Activated CD4-positive, alpha-beta T cell treated with anti-CD3 and anti-CD28 coated beads for 36 hours (primary cell): ENCODE data around the gene FMNL2. TPM values are rescaled to one million over a fixed set of nuclear protein-coding genes. Genes with fewer than 3 reads are reported as not detected.
"Not testable (repeated sequence)": the region's sequence is repeated elsewhere in the genome, so short reads cannot be mapped to it uniquely, and the experiment has no call there.

Experiments
- ATAC-seq: fragments of 200-7000 bp; cut with Tn5 transposase; one replicate; pipeline ENCODE4 v1.10.0; 2021; ENCODE audit warnings: mild to moderate bottlenecking, moderate library complexity
- CTCF ChIA-PET: fragments of 350-600 bp; sonication (Branson Sonifier 250); formaldehyde crosslinking; loops from one replicate; lab custom pipeline; 2021; ENCODE audit warnings: antibody characterized with exemption; lab: Charles Lee
- POLR2A ChIA-PET: fragments of 350-600 bp; sonication (Branson Sonifier 250); formaldehyde crosslinking; loops from one replicate; lab custom pipeline; 2021; ENCODE audit warnings: antibody characterized with exemption, inconsistent platforms; lab: Charles Lee
- DNase-seq: peaks from one replicate; pipeline ENCODE4 v3.0.0-alpha.2; 2020
- H3K27ac Mint-ChIP-seq: one replicate; pipeline ENCODE4 v1.8.0; 2021; ENCODE audit warnings: mixed read lengths
- H3K27me3 Mint-ChIP-seq: one replicate; pipeline ENCODE4 v1.8.0; 2021; ENCODE audit warnings: mixed read lengths
- H3K36me3 Mint-ChIP-seq: one replicate; pipeline ENCODE4 v1.8.0; 2021; ENCODE audit warnings: low read depth, mixed read lengths
- H3K4me1 Mint-ChIP-seq: one replicate; pipeline ENCODE4 v1.8.0; 2021; ENCODE audit warnings: mixed read lengths
- H3K4me3 Mint-ChIP-seq: one replicate; pipeline ENCODE4 v1.8.0; 2021; ENCODE audit warnings: mild to moderate bottlenecking, moderate library complexity, mixed read lengths
- H3K9me3 Mint-ChIP-seq: one replicate; pipeline ENCODE4 v1.8.0; 2021; ENCODE audit warnings: low read depth, mixed read lengths
- intact Hi-C, 2 experiments: fragments of 100-400 bp; cut with DNase I in 1 of 2; cut with micrococcal nuclease in 1 of 2; formaldehyde crosslinking; loops; one replicate each; pipeline versions ENCODE4 v1.14.2 to v1.15.1; 2022 to 2024; cut with DNase I, micrococcal nuclease
- total RNA-seq, 2 experiments: library from RNA; stranded (reverse); gene quantifications; one replicate each; pipeline ENCODE4 v1.2.3, GENCODE V29; 2021

Gene FMNL2
- total RNA-seq, 2 experiments from 2014 or later: 3.0 to 3.3 TPM

DNA sequence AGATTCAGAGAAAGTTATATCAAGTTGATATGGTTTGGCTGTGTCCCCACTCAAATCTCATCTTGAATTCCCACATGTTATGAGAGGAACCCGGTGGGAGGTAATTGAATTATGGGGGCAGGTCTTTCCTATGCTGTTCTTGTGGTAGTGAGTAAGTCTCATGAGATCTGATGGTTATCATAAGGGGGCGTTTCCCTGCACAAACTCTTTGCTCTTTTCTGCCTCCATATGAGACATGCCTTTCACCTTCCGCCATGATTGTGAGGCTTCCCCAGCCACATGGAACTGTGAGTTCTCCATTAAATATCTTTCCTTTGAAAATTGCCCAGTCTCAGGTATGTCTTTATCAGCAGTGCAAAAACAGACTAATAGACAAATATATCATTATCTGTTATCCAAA is 187.5 kb downstream of the FMNL2 start:
- intact Hi-C loops, H3K36me3 Mint-ChIP-seq, ATAC-seq, H3K27ac Mint-ChIP-seq, DNase-seq, H3K4me3 Mint-ChIP-seq, H3K9me3 Mint-ChIP-seq, CTCF ChIA-PET, H3K4me1 Mint-ChIP-seq: not testable (repeated sequence)
- POLR2A ChIA-PET: interaction anchor here (0.7 kb wide), 1 partner anchor 48 kb away, joined by 3 read pairs; no protein-coding TSS in a partner anchor
- H3K27me3 Mint-ChIP-seq: peaks cover 11% of the 10 kb centered on the region

DNA sequence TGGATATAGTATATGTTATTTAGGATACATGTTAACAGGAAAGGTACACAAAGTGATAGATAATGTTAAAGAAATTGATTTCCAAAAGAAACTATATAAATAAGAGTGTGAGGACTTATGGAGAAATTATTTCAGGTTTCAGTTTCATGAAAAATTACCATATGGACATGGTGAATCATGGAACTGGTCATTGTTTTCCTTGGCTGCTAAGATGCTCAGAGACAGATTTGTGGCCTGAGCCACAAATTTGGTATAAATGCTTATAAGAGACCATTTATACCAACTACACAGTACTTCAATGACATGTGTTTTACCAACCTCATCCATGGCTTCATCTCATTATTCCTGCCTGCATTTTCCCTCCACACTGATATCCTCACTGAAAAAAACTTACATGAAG is 188.1 kb downstream of the FMNL2 start:
- intact Hi-C loops: no loop called here
- POLR2A ChIA-PET: interaction anchor here (0.7 kb wide), 1 partner anchor 49 kb away, joined by 3 read pairs; no protein-coding TSS in a partner anchor
- no peak for DNase-seq

DNA sequence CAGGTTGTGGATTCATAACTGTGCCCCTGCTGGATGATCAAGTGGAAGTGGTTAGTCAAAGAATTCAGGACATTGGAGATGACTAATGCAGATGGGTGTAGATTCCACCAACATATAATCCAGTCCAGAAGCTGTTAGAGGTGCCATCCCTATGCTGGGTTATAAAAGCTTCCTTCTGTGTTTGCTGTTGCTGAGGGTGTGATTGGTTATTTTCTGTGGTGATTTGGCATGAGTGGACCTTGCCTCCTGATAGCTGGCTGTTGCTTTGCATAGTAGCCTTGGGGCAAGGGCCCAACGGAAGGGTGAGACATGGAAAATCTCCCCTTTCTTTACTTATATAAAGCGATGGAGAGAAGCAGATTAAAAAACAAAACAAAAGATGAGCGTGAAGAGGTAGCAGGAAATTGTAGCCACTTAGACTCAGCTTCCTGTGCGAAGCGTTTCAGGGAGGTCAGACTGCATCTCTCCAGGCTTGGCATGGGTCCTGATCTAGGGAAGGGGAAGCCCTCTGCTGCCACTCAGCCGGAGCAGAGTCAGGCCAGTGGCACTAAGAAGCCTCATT is 190.4 kb downstream of the FMNL2 start:
- Mint-ChIP-seq H3K27ac (no peak overlapping the region), H3K4me3 (no peak overlapping the region), H3K36me3 (no peaks in the 10 kb centered on the region), H3K4me1 (no peaks in the 10 kb centered on the region), H3K9me3 (no peaks in the 10 kb centered on the region), H3K27me3 (peaks cover 4% of the 10 kb centered on the region)
- DNase-seq: no peak
- intact Hi-C loops: no loop called here
- ATAC-seq: no peak
- CTCF ChIA-PET: interaction anchor here (0.6 to 0.9 kb wide), 2 partner anchors 12 to 401 kb away, joined by 3 read pairs; no protein-coding TSS in a partner anchor
- POLR2A ChIA-PET: no interaction called here

More for the DNA sequence above, 188.1 kb downstream of the FMNL2 start:
- H3K27me3 Mint-ChIP-seq: peaks cover 11% of the 10 kb centered on the region
- no peak overlapping the region for H3K27ac Mint-ChIP-seq
- H3K4me3 Mint-ChIP-seq: no peak overlapping the region
- no peak for ATAC-seq
- H3K9me3 Mint-ChIP-seq: no peaks in the 10 kb centered on the region
- no peaks in the 10 kb centered on the region for H3K4me1 Mint-ChIP-seq
- H3K36me3 Mint-ChIP-seq: no peaks in the 10 kb centered on the region
- CTCF ChIA-PET: no interaction called here

DNA sequence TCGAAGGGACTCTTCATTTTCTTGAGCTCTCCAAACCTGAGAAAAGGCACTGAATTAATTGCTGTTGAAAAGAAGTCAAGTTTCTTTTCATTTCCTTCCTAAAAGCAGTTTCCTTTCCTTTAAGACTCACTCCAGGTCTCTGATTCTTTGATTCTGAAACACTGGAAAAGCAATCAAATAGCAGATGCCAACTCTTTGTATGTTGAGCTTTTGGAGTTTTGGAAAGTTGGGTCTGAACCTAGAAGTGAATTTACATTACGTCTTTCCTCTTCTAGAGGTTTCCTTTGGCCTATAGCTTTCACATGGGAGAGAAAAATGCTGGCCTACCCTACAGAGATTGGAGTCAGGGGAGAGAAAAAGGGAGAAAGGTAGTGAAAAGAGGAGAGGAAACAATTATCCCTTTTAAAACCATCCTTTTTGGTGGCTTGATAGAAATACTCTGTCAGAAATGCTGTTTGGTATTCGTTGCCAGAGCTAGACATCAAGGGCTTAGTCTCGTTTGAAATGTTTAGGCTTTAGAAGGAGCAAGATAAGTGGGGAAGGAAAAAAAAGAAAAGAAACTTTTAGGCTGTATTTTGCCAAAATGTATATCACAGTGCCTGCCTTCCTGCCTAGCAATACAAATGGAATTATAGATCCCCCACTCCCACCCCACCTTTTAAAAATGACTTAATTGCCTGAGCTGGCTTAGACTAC is 194.6 kb downstream of the FMNL2 start:
- DNase-seq (no peak), ATAC-seq (no peak)
- Mint-ChIP-seq H3K27me3 (peaks cover 5% of the 10 kb centered on the region), H3K9me3 (no peaks in the 10 kb centered on the region), H3K4me1 (no peaks in the 10 kb centered on the region), H3K27ac (no peak overlapping the region), H3K4me3 (no peak overlapping the region), H3K36me3 (no peaks in the 10 kb centered on the region)
- ChIA-PET POLR2A (no interaction called here), CTCF (interaction anchor here (1.3 to 1.4 kb wide), 2 partner anchors 12 to 44 kb away, joined by 3 to 4 read pairs; no protein-coding TSS in a partner anchor)
- intact Hi-C loops: no loop called here

DNA sequence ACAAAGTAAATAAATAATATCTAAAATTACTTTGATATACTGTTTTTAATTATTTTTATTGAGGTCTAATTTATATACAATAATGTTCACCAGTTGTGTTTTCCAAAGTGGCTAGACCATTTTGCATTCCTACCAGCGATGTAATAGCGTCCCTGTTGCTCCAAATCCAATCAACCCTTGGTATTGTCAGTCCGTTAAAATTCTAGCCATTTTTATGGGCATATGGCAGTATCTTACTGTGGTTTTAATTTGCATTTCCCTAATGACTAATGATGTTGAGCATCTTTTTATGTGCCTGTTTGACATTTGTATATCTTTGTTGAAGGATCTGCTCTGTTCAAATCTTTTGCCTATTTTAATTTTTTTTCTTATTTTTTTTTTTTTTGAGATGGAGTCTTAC is 197.3 kb downstream of the FMNL2 start:
- Mint-ChIP-seq H3K9me3 (no peaks in the 10 kb centered on the region), H3K4me3 (no peak overlapping the region), H3K27ac (no peak overlapping the region), H3K27me3 (peaks cover 12% of the 10 kb centered on the region), H3K36me3 (no peaks in the 10 kb centered on the region), H3K4me1 (no peaks in the 10 kb centered on the region)
- DNase-seq: no peak
- ChIA-PET POLR2A (no interaction called here), CTCF (no interaction called here)
- intact Hi-C loops: no loop called here
- no peak for ATAC-seq

DNA sequence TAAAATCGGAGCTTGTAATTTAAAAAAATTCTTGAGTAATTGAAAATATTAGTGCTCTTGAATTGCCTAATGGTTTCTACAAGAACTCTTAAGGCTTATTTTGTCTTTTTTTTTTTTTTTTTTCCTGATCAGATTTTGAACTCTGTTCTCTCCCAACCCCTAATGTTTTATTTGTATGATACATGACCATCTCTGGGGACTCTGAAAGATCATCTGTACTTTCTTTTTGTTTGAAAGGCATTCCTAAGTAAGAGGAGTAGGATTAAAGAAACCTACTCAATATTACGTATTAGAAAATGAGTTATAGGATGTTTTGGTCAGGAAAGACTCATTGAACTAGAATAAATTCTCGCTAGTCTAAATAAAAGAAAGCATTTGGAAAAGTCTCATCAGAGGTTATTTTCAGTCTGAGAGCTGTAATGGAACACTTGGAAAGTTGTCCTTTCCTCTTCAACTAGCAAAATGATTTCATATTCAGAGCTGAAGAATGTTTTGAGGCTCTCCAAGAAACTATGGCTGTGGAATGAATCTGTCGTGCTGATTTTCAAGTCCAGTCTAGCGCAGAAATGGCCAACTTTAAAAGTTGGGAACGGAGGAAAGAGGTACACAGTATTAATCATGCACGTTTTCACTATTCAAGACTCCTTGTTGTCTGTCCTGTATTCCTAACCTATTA is 199.6 kb downstream of the FMNL2 start:
- intact Hi-C loops: no loop called here
- H3K9me3 Mint-ChIP-seq: no peaks in the 10 kb centered on the region
- no peak for DNase-seq
- H3K4me3 Mint-ChIP-seq: no peak overlapping the region
- ATAC-seq: no peak
- peaks cover 18% of the 10 kb centered on the region for H3K27me3 Mint-ChIP-seq
- no peaks in the 10 kb centered on the region for H3K36me3 Mint-ChIP-seq
- ChIA-PET CTCF (interaction anchor here (0.6 to 1.9 kb wide), 2 partner anchors 10 to 460 kb away, joined by 3 to 4 read pairs; no protein-coding TSS in a partner anchor), POLR2A (no interaction called here)
- no peak overlapping the region for H3K27ac Mint-ChIP-seq
- H3K4me1 Mint-ChIP-seq: no peaks in the 10 kb centered on the region

DNA sequence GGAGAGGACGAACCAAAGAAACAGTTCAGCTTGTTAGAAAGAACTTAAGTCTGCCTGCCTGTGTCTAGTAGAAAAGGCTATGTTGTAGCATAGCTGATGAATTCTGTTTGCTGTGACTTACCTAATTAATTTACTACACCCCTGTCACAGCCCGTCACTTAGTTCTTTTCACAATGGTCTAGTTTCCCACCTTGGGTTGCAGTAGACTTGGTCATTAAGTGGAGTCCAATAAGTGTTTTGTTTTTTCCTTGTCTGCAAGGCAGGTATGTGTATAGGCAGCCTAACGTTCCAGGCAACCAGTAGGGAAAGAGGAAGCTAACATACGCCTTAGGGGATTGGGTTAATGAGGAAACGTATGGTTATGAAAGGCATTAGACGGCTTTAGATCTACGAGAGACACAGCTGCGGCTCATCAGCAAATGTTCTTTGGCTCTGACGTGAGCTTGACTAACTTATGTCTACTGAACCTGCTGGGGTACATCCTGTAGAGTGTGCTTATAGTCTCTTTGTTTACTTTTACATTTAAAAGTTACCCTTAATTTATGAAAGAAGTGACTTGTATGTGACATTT is 202.2 kb downstream of the FMNL2 start:
- H3K9me3 Mint-ChIP-seq: no peaks in the 10 kb centered on the region
- H3K36me3 Mint-ChIP-seq: no peaks in the 10 kb centered on the region
- POLR2A ChIA-PET: no interaction called here
- CTCF ChIA-PET: interaction anchor here (1.1 kb wide), 1 partner anchor 12 kb away, joined by 3 read pairs; no protein-coding TSS in a partner anchor
- H3K27me3 Mint-ChIP-seq: peaks cover 18% of the 10 kb centered on the region
- no peaks in the 10 kb centered on the region for H3K4me1 Mint-ChIP-seq
- intact Hi-C loops: no loop called here
- ATAC-seq (no peak), DNase-seq (no peak)
- H3K27ac Mint-ChIP-seq: no peak overlapping the region
- no peak overlapping the region for H3K4me3 Mint-ChIP-seq

DNA sequence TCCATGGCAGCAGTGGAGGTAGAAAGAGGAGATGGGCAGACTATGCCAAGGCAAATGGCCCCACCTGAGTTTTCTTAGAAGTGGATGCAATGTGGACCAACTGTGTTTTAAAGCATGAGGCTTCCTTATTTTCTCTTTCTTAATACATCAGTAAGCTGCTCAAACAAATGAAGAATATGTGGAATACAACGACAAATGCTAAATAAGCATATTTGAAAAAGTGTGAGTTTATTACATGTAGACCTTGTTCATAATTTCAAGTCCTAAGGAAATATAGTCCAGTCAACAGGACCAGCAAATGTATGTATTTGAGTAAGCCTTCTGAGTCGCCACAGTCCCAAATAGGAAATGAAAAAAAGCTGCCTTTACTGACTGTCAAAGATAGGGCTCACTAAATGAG is 204.4 kb downstream of the FMNL2 start:
- ChIA-PET POLR2A (no interaction called here), CTCF (no interaction called here)
- intact Hi-C loops: no loop called here
- no peak for DNase-seq
- Mint-ChIP-seq H3K36me3 (no peaks in the 10 kb centered on the region), H3K27ac (no peak overlapping the region), H3K9me3 (no peaks in the 10 kb centered on the region), H3K4me3 (no peak overlapping the region), H3K4me1 (no peaks in the 10 kb centered on the region), H3K27me3 (peaks cover 14% of the 10 kb centered on the region)
- ATAC-seq: no peak

DNA sequence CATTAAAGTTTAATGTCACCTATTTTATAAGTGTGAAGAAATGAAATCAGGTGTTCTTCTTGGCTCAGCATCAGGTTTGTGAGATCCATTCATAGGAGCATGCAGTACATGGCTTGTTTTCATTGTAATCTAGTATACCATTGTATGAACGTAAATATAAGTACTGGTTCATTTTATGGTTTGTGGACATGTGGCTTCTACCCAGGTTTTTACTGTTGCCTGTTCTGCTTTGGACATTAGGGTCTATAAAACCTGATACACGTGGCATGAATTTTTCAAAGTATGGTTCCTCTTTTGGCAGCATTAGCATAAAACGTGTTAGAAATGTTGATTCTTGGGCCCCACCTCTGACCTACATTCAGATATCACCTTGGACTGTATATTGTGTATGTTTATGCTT is 206.7 kb downstream of the FMNL2 start:
- ATAC-seq (no peak), DNase-seq (no peak)
- Mint-ChIP-seq H3K9me3 (no peaks in the 10 kb centered on the region), H3K4me3 (no peak overlapping the region), H3K27ac (no peak overlapping the region), H3K36me3 (no peaks in the 10 kb centered on the region), H3K4me1 (no peaks in the 10 kb centered on the region), H3K27me3 (peaks cover 8% of the 10 kb centered on the region)
- ChIA-PET POLR2A (interaction anchor here (0.6 kb wide), 1 partner anchor 204 kb away, joined by 3 read pairs; no protein-coding TSS in a partner anchor), CTCF (no interaction called here)
- intact Hi-C loops: no loop called here

DNA sequence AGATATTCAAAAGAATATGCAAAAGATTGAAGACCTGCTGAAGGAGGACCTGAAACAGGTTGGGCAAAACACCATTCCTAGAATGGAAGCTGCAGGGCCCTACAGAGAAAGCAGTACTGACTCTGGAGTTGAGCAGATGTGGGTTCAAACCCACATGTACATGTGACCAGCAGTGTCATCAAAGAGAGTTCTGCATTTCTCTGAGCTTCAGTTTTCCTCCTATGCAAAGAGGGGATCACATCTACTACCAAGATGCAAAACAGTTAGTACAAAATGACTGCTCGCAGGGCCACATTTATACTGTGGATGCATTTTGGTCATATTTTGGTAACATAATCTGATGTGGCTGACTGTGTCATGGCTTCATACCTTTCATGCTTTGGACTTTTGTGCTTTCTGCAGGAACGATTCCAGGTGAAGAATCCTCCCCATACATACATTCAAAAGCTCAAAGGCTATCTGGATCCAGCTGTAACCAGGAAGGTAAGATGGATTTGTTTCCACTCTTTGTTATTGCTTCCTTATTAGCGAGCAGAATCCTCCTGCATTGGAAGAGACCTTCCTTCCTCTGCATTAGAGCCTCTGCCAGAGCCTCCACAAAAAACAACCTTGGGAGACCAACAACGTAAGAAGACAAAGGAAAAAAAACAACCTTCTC is 207.5 kb downstream of the FMNL2 start:
- POLR2A ChIA-PET: interaction anchor here (0.6 kb wide), 1 partner anchor 205 kb away, joined by 3 read pairs; no protein-coding TSS in a partner anchor
- H3K4me3 Mint-ChIP-seq: no peak overlapping the region
- H3K36me3 Mint-ChIP-seq: no peaks in the 10 kb centered on the region
- intact Hi-C loops: no loop called here
- H3K4me1 Mint-ChIP-seq: no peaks in the 10 kb centered on the region
- no peaks in the 10 kb centered on the region for H3K9me3 Mint-ChIP-seq
- H3K27me3 Mint-ChIP-seq: peaks cover 4% of the 10 kb centered on the region
- ATAC-seq (no peak), DNase-seq (no peak)
- no peak overlapping the region for H3K27ac Mint-ChIP-seq
- CTCF ChIA-PET: no interaction called here

DNA sequence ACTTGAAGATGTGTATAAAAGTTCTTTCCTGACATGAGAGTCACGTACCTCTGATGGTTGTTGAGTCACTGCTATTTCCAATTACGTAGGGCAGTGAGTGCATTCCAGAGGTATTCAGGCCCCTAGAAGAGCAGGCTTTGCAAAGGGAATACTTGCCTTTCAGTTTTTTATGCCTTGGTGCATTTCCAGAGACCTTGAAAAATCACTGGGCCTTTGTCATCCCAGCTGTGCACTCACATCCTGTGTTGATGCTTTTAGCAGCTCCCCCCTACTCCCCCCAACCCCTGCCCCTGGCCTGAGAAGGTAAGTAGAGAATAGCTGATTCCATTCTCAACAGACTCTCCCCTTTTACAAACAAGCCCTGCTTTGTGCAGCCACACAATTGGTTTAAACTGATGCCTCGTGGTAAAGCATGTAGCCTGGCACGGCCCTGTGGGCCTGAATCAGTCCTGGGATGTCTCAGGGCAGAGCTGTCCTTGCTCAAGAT is 208.1 kb downstream of the FMNL2 start:
- no peak overlapping the region for H3K27ac Mint-ChIP-seq

More for the DNA sequence above, 208.1 kb downstream of the FMNL2 start:
- DNase-seq (no peak), ATAC-seq (no peak)
- no peak overlapping the region for H3K4me3 Mint-ChIP-seq
- POLR2A ChIA-PET: no interaction called here
- H3K36me3 Mint-ChIP-seq: no peaks in the 10 kb centered on the region
- H3K27me3 Mint-ChIP-seq: peaks cover under 1% of the 10 kb centered on the region
- H3K9me3 Mint-ChIP-seq: no peaks in the 10 kb centered on the region
- intact Hi-C loops: no loop called here
- no peaks in the 10 kb centered on the region for H3K4me1 Mint-ChIP-seq
- CTCF ChIA-PET: interaction anchor here (0.6 kb wide), 1 partner anchor 340 kb away, joined by 3 read pairs; no protein-coding TSS in a partner anchor
